HG03066 (cell line): ENCODE results near the gene RC3H1.

Source experiments
- ATAC-seq: cut with Tn5 transposase; IDR thresholded peaks from one replicate; pipeline ENCODE4 v1.9.1; 2021; ENCODE audit warnings: low read depth; ENCODE audit not compliant: unreplicated experiment

The RC3H1 gene

DNA sequence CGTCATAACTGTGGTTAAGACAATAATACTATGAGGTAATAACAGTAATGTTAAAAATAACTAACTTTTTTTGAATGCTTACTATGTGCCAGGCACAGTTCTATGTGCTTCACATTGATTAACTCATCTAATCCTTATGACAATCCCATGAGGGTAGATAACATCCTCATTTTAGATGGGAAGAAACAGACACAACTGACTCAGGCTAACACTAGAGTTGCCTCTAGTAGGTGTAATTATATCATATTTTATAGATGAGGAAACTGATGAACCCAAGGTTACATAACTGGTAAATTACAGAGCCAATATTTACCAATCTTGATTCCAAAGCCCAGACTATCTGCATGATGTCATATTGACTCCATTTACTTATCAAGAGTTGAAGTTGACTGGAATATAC, 128.5 kb downstream of the RC3H1 start:
- no peak for ATAC-seq

DNA sequence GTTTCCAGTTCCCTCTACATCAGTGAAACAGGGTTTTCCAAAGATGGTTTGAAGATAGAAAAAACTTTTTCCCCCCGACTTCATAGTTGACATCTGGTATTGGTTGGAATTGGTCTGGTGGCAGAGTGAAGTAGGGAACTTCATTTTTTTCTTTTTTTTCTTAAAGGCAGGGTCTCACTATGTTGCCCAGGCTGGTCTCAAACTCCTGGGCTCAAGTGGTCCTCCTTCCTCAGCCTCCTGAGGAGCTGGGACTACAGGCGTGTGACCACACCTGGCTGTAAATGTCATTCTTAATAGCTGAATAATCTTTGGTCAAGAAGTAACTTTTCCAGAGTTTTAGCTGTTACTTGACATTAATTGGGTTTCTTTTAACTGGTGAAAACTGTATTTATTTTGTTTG, 132.3 kb downstream of the RC3H1 start:
- no peak for ATAC-seq

GRCh38 chr1:173888749-173889148, 133.4 kb downstream of the RC3H1 start:
- ATAC-seq: no peak

- no peak for ATAC-seq
These were observed 134.5 kb downstream of the RC3H1 start for GRCh38 chr1:173887627-173888026.

GRCh38 chr1:173886746-173887611, 135.2 kb downstream of the RC3H1 start:
- ATAC-seq: no peak

GRCh38 chr1:173884701-173885100, 137.5 kb downstream of the RC3H1 start:
- ATAC-seq: no peak
